ENCODE results near the gene MUC20. TPM values are rescaled to one million over a fixed set of nuclear protein-coding genes. Genes with fewer than 3 reads are reported as not detected.
"Not testable (repeated sequence)": the region's sequence is repeated elsewhere in the genome, so short reads cannot be mapped to it uniquely, and the experiment has no call there.

MUC20 gene
- total and polyA plus RNA-seq, 4 donors = 2.6 to 28.3 (median 7.9) TPM

GRCh38 chr3:195710126-195710905 lies 10.5 kb upstream of the MUC20 start:
- 54% methylated on average over 6 of the region's 6 CpGs for WGBS (ENCODE audit: insufficient coverage)

GRCh38 chr3:195711091-195711812 lies 9.5 kb upstream of the MUC20 start:
- not testable (repeated sequence) for H3K4me1 ChIP-seq (ENCODE audit: control insufficient read depth, insufficient read depth, low read length); H3K4me3 ChIP-seq (ENCODE audit: low read depth, low read length); H3K27ac ChIP-seq (ENCODE audit: low read depth, low read length); H3K9me3 ChIP-seq (ENCODE audit: control insufficient read depth, insufficient read depth, low read length); H3K27me3 ChIP-seq (ENCODE audit: control insufficient read depth, insufficient read depth, low read length); DNase-seq (ENCODE audit: low read depth in 4 of 6, low spot score in 6 of 6)
- WGBS (ENCODE audit: insufficient coverage) = 70% methylated on average over 2 of the region's 2 CpGs
- H3K36me3 ChIP-seq (ENCODE audit: control insufficient read depth, insufficient read depth, low read length) = peaks cover 59% of the 10 kb centered on the region

More at GRCh38 chr3:195710126-195710905, 10.5 kb upstream of the MUC20 start:
- H3K4me1 ChIP-seq (ENCODE audit: control insufficient read depth, insufficient read depth, low read length); H3K27ac ChIP-seq (ENCODE audit: low read depth, low read length); H3K9me3 ChIP-seq (ENCODE audit: control insufficient read depth, insufficient read depth, low read length); H3K27me3 ChIP-seq (ENCODE audit: control insufficient read depth, insufficient read depth, low read length); H3K4me3 ChIP-seq (ENCODE audit: low read depth, low read length); DNase-seq (ENCODE audit: low read depth in 4 of 6, low spot score in 6 of 6): not testable (repeated sequence)
- H3K36me3 ChIP-seq (ENCODE audit: control insufficient read depth, insufficient read depth, low read length) = peaks cover 56% of the 10 kb centered on the region

GRCh38 chr3:195711813-195712534 lies 8.8 kb upstream of the MUC20 start:
- WGBS (ENCODE audit: insufficient coverage) = 86% methylated on average over 12 of the region's 12 CpGs
- Histone ChIP-seq H3K9me3 (ENCODE audit: control insufficient read depth, insufficient read depth, low read length) (no peaks in the 10 kb centered on the region), H3K36me3 (ENCODE audit: control insufficient read depth, insufficient read depth, low read length) (peaks cover 62% of the 10 kb centered on the region), H3K4me1 (ENCODE audit: control insufficient read depth, insufficient read depth, low read length) (no peaks in the 10 kb centered on the region), H3K4me3 (ENCODE audit: low read depth, low read length) (no peak overlapping the region), H3K27me3 (ENCODE audit: control insufficient read depth, insufficient read depth, low read length) (no peaks in the 10 kb centered on the region), H3K27ac (ENCODE audit: low read depth, low read length) (no peak overlapping the region)
- DNase-seq (ENCODE audit: low read depth in 4 of 6, low spot score in 6 of 6) = no peak

- not testable (repeated sequence) for H3K4me1 ChIP-seq (ENCODE audit: control insufficient read depth, insufficient read depth, low read length); H3K4me3 ChIP-seq (ENCODE audit: low read depth, low read length); DNase-seq (ENCODE audit: low read depth in 4 of 6, low spot score in 6 of 6); H3K27ac ChIP-seq (ENCODE audit: low read depth, low read length); H3K27me3 ChIP-seq (ENCODE audit: control insufficient read depth, insufficient read depth, low read length); H3K9me3 ChIP-seq (ENCODE audit: control insufficient read depth, insufficient read depth, low read length)
- H3K36me3 ChIP-seq (ENCODE audit: control insufficient read depth, insufficient read depth, low read length) = peaks cover 63% of the 10 kb centered on the region
- 69% methylated on average over 8 of the region's 8 CpGs for WGBS (ENCODE audit: insufficient coverage)
Observed at GRCh38 chr3:195712535-195712910, 8.3 kb upstream of the MUC20 start.

GRCh38 chr3:195713150-195713549 lies 7.6 kb upstream of the MUC20 start:
- not testable (repeated sequence) for H3K9me3 ChIP-seq (ENCODE audit: control insufficient read depth, insufficient read depth, low read length); H3K4me1 ChIP-seq (ENCODE audit: control insufficient read depth, insufficient read depth, low read length); H3K27ac ChIP-seq (ENCODE audit: low read depth, low read length); DNase-seq (ENCODE audit: low read depth in 4 of 6, low spot score in 6 of 6); H3K27me3 ChIP-seq (ENCODE audit: control insufficient read depth, insufficient read depth, low read length); H3K4me3 ChIP-seq (ENCODE audit: low read depth, low read length)
- peaks cover 59% of the 10 kb centered on the region for H3K36me3 ChIP-seq (ENCODE audit: control insufficient read depth, insufficient read depth, low read length)
- 18% methylated on average over 5 of the region's 9 CpGs for WGBS (ENCODE audit: insufficient coverage)

- 81% methylated on average over 6 of the region's 6 CpGs for WGBS (ENCODE audit: insufficient coverage)
- DNase-seq (ENCODE audit: low read depth in 4 of 6, low spot score in 6 of 6) = no peak
- H3K27me3 ChIP-seq (ENCODE audit: control insufficient read depth, insufficient read depth, low read length) = no peaks in the 10 kb centered on the region
Observed at GRCh38 chr3:195714380-195715011, 6.3 kb upstream of the MUC20 start.

GRCh38 chr3:195715134-195715533 lies 5.6 kb upstream of the MUC20 start:
- H3K4me3 ChIP-seq (ENCODE audit: low read depth, low read length) = no peak overlapping the region
- no peak overlapping the region for H3K27ac ChIP-seq (ENCODE audit: low read depth, low read length)
- H3K36me3 ChIP-seq (ENCODE audit: control insufficient read depth, insufficient read depth, low read length) = peaks cover 43% of the 10 kb centered on the region
- no peak for DNase-seq (ENCODE audit: low read depth in 4 of 6, low spot score in 6 of 6)
- no peaks in the 10 kb centered on the region for H3K27me3 ChIP-seq (ENCODE audit: control insufficient read depth, insufficient read depth, low read length)
- WGBS (ENCODE audit: insufficient coverage) = 80% methylated on average over 3 of the region's 4 CpGs
- H3K4me1 ChIP-seq (ENCODE audit: control insufficient read depth, insufficient read depth, low read length) = no peaks in the 10 kb centered on the region
- H3K9me3 ChIP-seq (ENCODE audit: control insufficient read depth, insufficient read depth, low read length) = no peaks in the 10 kb centered on the region

More at GRCh38 chr3:195714380-195715011, 6.3 kb upstream of the MUC20 start:
- Histone ChIP-seq H3K9me3 (ENCODE audit: control insufficient read depth, insufficient read depth, low read length) (no peaks in the 10 kb centered on the region), H3K4me1 (ENCODE audit: control insufficient read depth, insufficient read depth, low read length) (no peaks in the 10 kb centered on the region), H3K36me3 (ENCODE audit: control insufficient read depth, insufficient read depth, low read length) (peaks cover 46% of the 10 kb centered on the region), H3K4me3 (ENCODE audit: low read depth, low read length) (no peak overlapping the region), H3K27ac (ENCODE audit: low read depth, low read length) (no peak overlapping the region)

GRCh38 chr3:195715583-195716266 lies 5.1 kb upstream of the MUC20 start:
- H3K4me1 ChIP-seq (ENCODE audit: control insufficient read depth, insufficient read depth, low read length) = peaks cover 2% of the 10 kb centered on the region
- no peak for DNase-seq (ENCODE audit: low read depth in 4 of 6, low spot score in 6 of 6)
- H3K4me3 ChIP-seq (ENCODE audit: low read depth, low read length) = no peak overlapping the region
- no peak overlapping the region for H3K27ac ChIP-seq (ENCODE audit: low read depth, low read length)
- no peaks in the 10 kb centered on the region for H3K9me3 ChIP-seq (ENCODE audit: control insufficient read depth, insufficient read depth, low read length)
- no peaks in the 10 kb centered on the region for H3K27me3 ChIP-seq (ENCODE audit: control insufficient read depth, insufficient read depth, low read length)
- 86% methylated on average over 14 of the region's 14 CpGs for WGBS (ENCODE audit: insufficient coverage)
- H3K36me3 ChIP-seq (ENCODE audit: control insufficient read depth, insufficient read depth, low read length) = peaks cover 44% of the 10 kb centered on the region

- H3K4me3 ChIP-seq (ENCODE audit: low read depth, low read length) = no peak overlapping the region
- 73% methylated on average over 9 of the region's 9 CpGs for WGBS (ENCODE audit: insufficient coverage)
- no peaks in the 10 kb centered on the region for H3K9me3 ChIP-seq (ENCODE audit: control insufficient read depth, insufficient read depth, low read length)
- H3K27me3 ChIP-seq (ENCODE audit: control insufficient read depth, insufficient read depth, low read length) = no peaks in the 10 kb centered on the region
- peaks cover 33% of the 10 kb centered on the region for H3K36me3 ChIP-seq (ENCODE audit: control insufficient read depth, insufficient read depth, low read length)
- no peak for DNase-seq (ENCODE audit: low read depth in 4 of 6, low spot score in 6 of 6)
- no peak overlapping the region for H3K27ac ChIP-seq (ENCODE audit: low read depth, low read length)
- peaks cover 4% of the 10 kb centered on the region for H3K4me1 ChIP-seq (ENCODE audit: control insufficient read depth, insufficient read depth, low read length)
Observed at GRCh38 chr3:195717416-195717815, 3.4 kb upstream of the MUC20 start.

Measured in spinal cord (tissue), 10 donors.